DMS53 treated with DMSO at 0.1 percent for 48 hours (cell line): ENCODE results near the gene MAP3K5.
A peak's percentile ranks its signal among the peaks of the same experiment; 100 is the strongest.

ENCODE experiments used
- DNase-seq: peaks from one replicate; lab custom pipeline; 2025; ENCODE audit not compliant: unreplicated experiment; lab: John Stamatoyannopoulos, UW

The MAP3K5 gene

GRCh38 chr6:136549300-136550044 is 242.8 kb downstream of the MAP3K5 start:
- no peak for DNase-seq

GRCh38 chr6:136548582-136549299 is 243.5 kb downstream of the MAP3K5 start:
- no peak for DNase-seq

GRCh38 chr6:136547871-136548270 is 244.4 kb downstream of the MAP3K5 start:
- no peak for DNase-seq

- DNase-seq: no peak
Measured at GRCh38 chr6:136547336-136547735, 244.9 kb downstream of the MAP3K5 start.

GRCh38 chr6:136546331-136546730 is 245.9 kb downstream of the MAP3K5 start:
- no peak for DNase-seq

GRCh38 chr6:136544326-136544725 is 248.0 kb downstream of the MAP3K5 start:
- no peak for DNase-seq

- DNase-seq: no peak
Measured at GRCh38 chr6:136541395-136541794, 250.9 kb downstream of the MAP3K5 start.

GRCh38 chr6:136539967-136540652 is 252.2 kb downstream of the MAP3K5 start:
- DNase-seq: no peak

GRCh38 chr6:136538836-136539235 is 253.4 kb downstream of the MAP3K5 start:
- DNase-seq: no peak

GRCh38 chr6:136535880-136536650 is 256.2 kb downstream of the MAP3K5 start:
- DNase-seq: no peak

GRCh38 chr6:136535017-136535765 is 257.1 kb downstream of the MAP3K5 start:
- DNase-seq: no peak

- DNase-seq: no peak
Measured at GRCh38 chr6:136534268-136534667, 258.0 kb downstream of the MAP3K5 start.

GRCh38 chr6:136533487-136533886 is 258.8 kb downstream of the MAP3K5 start:
- no peak for DNase-seq

- DNase-seq: no peak
Measured at GRCh38 chr6:136532030-136532429, 260.2 kb downstream of the MAP3K5 start.

GRCh38 chr6:136529710-136530109 is 262.6 kb downstream of the MAP3K5 start:
- DNase-seq: no peak

GRCh38 chr6:136528477-136528876 is 263.8 kb downstream of the MAP3K5 start:
- no peak for DNase-seq

- no peak for DNase-seq
Measured at GRCh38 chr6:136527831-136528230, 264.4 kb downstream of the MAP3K5 start.

GRCh38 chr6:136526937-136527336 is 265.3 kb downstream of the MAP3K5 start:
- DNase-seq: no peak

- DNase-seq: peak; percentile 40
Measured at GRCh38 chr6:136526196-136526930, 265.9 kb downstream of the MAP3K5 start.
